PC-9 (cell line): ENCODE data around the gene CHPF2.

Experiments
- CTCF ChIP-seq: fragments of 200-600 bp; sonication (generic); conservative IDR thresholded peaks from 2 replicates; pipeline ENCODE4 v1.6.1; 2017; ENCODE audit warnings: mixed run types, antibody characterized with exemption, mild to moderate bottlenecking, moderate library complexity
- EZH2 ChIP-seq: fragments of 200-600 bp; sonication (generic); IDR thresholded peaks from 2 replicates; pipeline ENCODE4 v1.8.0; 2017; ENCODE audit warnings: antibody characterized with exemption, low read depth

- TF ChIP-seq CTCF (no peak), EZH2 (no peak)
Measured at GRCh38 chr7:151195616-151196450, 36.5 kb upstream of the CHPF2 start.
